Aorta (tissue), 5 donors: ENCODE measurements around the gene ABLIM2. TPM values are rescaled to one million over a fixed set of nuclear protein-coding genes. Genes with fewer than 3 reads are reported as not detected.
"Not testable (repeated sequence)": the region's sequence is repeated elsewhere in the genome, so short reads cannot be mapped to it uniquely, and the experiment has no call there.

Source experiments
- ATAC-seq: fragments of 200-7000 bp; cut with Tn5 transposase; one replicate; pipeline ENCODE4 v1.9.1; 2022; ENCODE audit warnings: moderate library complexity; ENCODE audit not compliant: low FRiP score
- DNase-seq, 2 donors: peaks; one replicate each; pipeline ENCODE4 v3.0.0-alpha.2; 2020
- H3K27ac ChIP-seq, 2 donors: one replicate each; pipeline ENCODE4 v1.5.1; 2013; ENCODE audit warnings: low read length in 2 of 2, mild to moderate bottlenecking in 2 of 2, moderate library complexity in 2 of 2, control low read depth in 1 of 2, inconsistent platforms in 1 of 2, low read depth in 1 of 2
- H3K27me3 ChIP-seq, 2 donors: one replicate each; pipeline ENCODE4 v1.6.1; 2013; ENCODE audit warnings: control low read depth in 1 of 2, low read length in 1 of 2, mild to moderate bottlenecking in 1 of 2, moderate library complexity in 1 of 2; ENCODE audit not compliant: insufficient read depth in 2 of 2, control insufficient read depth in 1 of 2
- H3K36me3 ChIP-seq, 2 donors: one replicate each; pipeline ENCODE4 v1.6.1; 2013; ENCODE audit warnings: control low read depth in 1 of 2, low read length in 1 of 2, mild to moderate bottlenecking in 1 of 2; ENCODE audit not compliant: insufficient read depth in 2 of 2, control insufficient read depth in 1 of 2
- H3K4me1 ChIP-seq, 2 donors: one replicate each; pipeline ENCODE4 v1.6.1; 2013; ENCODE audit warnings: low read length in 2 of 2, control low read depth in 1 of 2, mild to moderate bottlenecking in 1 of 2, moderate library complexity in 1 of 2; ENCODE audit not compliant: insufficient read depth in 2 of 2, control insufficient read depth in 1 of 2
- H3K4me3 ChIP-seq, 2 donors: one replicate each; pipeline ENCODE4 v1.5.1; 2013; ENCODE audit warnings: low read length in 2 of 2, control low read depth in 1 of 2, mild to moderate bottlenecking in 1 of 2
- H3K9me3 ChIP-seq: one replicate; pipeline ENCODE4 v1.6.1; 2013; ENCODE audit warnings: mild to moderate bottlenecking, low read length; ENCODE audit not compliant: control insufficient read depth
- WGBS, 2 donors: extraction: QIAGEN DNeasy Blood & Tissue Kit; methylation state at CpG; one replicate each; pipeline ENCODE4 v1.1.7; 2013; 5-methylcytosine and 5-hydroxymethylcytosine counted together
- intact Hi-C, 2 donors: fragments of 100-400 bp; cut with DNase I; formaldehyde crosslinking; loops; one replicate each; pipeline versions ENCODE4 v1.14.2 to v1.15.0; 2022
- microRNA-seq, 2 donors: library from miRNA; unstranded; fragments of <30 nt; microRNA quantifications; one replicate each; pipeline ENCODE4 v1.2.0, GENCODE V29; 2020
- polyA plus RNA-seq, 2 donors: library from polyadenylated mRNA; stranded (reverse); fragments of 200-250 nt; gene quantifications; one replicate each; pipeline ENCODE4 v1.2.3, GENCODE V29; 2013
- total RNA-seq, 2 donors: library from RNA; stranded (reverse); fragmentation: NEBNext Ultra II Directional; extraction: Animal tissue kit (Norgen Biotek cat#: 25700); gene quantifications; one replicate each; pipeline ENCODE4 v1.2.1, GENCODE V29; 2021
- donor health status: healthy with polysubstance abuse.
- donor health status: Bipolar disorder and iron deficiency.
- donor health status: DM: no; HTN: no; CAD: no.
- donor health status: DM: no; HTN: no; CAD: no.
- donor health status: DM: yes; HTN: yes; CAD: no.

ABLIM2 gene
- total and polyA plus RNA-seq, 4 donors = 5.3 to 20.2 (median 11.1) TPM

- ATAC-seq (no peak), DNase-seq (no peak)
- intact Hi-C loops = no loop called here
- H3K27me3 ChIP-seq = no peaks in the 10 kb centered on the region
- WGBS, 2 donors = 44 to 53% methylated on average over 4 of the region's 4 CpGs
- H3K36me3 ChIP-seq = no peaks in the 10 kb centered on the region
- H3K4me1 ChIP-seq = peaks cover 0 to 4% of the 10 kb centered on the region in 2 donors
- H3K9me3 ChIP-seq = no peaks in the 10 kb centered on the region
- H3K27ac ChIP-seq = no peak overlapping the region
- H3K4me3 ChIP-seq = no peak overlapping the region
Observed at GRCh38 chr4:7924570-7924969, 234.0 kb downstream of the ABLIM2 start.

GRCh38 chr4:7924163-7924562, 234.4 kb downstream of the ABLIM2 start:
- DNase-seq (no peak), ATAC-seq (no peak)
- H3K27me3 ChIP-seq = no peaks in the 10 kb centered on the region
- H3K4me1 ChIP-seq = peaks cover 0 to 2% of the 10 kb centered on the region in 2 donors
- intact Hi-C loops = no loop called here
- H3K36me3 ChIP-seq = no peaks in the 10 kb centered on the region
- WGBS, 2 donors = 40 to 43% methylated on average over 7 of the region's 7 CpGs
- no peaks in the 10 kb centered on the region for H3K9me3 ChIP-seq
- H3K4me3 ChIP-seq = no peak overlapping the region
- no peak overlapping the region for H3K27ac ChIP-seq

- H3K9me3 ChIP-seq = no peaks in the 10 kb centered on the region
- H3K27me3 ChIP-seq = no peaks in the 10 kb centered on the region
- no peak overlapping the region for H3K27ac ChIP-seq
- H3K4me3 ChIP-seq = no peak overlapping the region
- no peaks in the 10 kb centered on the region for H3K36me3 ChIP-seq
- 74 to 90% methylated on average over 7 of the region's 7 CpGs for WGBS, 2 donors
- peaks cover 0 to 2% of the 10 kb centered on the region in 2 donors for H3K4me1 ChIP-seq
- intact Hi-C loops = no loop called here
- DNase-seq = no peak
- ATAC-seq = no peak
Observed at GRCh38 chr4:7922466-7922865, 236.1 kb downstream of the ABLIM2 start.

GRCh38 chr4:7918981-7919380, 239.6 kb downstream of the ABLIM2 start:
- intact Hi-C loops = no loop called here
- Histone ChIP-seq H3K9me3 (no peaks in the 10 kb centered on the region), H3K36me3 (no peaks in the 10 kb centered on the region), H3K4me1 (no peaks in the 10 kb centered on the region), H3K27ac (no peak overlapping the region), H3K4me3 (no peak overlapping the region), H3K27me3 (no peaks in the 10 kb centered on the region)
- ATAC-seq (no peak), DNase-seq (no peak)
- 27 to 31% methylated on average over 12 of the region's 12 CpGs for WGBS, 2 donors

DNA sequence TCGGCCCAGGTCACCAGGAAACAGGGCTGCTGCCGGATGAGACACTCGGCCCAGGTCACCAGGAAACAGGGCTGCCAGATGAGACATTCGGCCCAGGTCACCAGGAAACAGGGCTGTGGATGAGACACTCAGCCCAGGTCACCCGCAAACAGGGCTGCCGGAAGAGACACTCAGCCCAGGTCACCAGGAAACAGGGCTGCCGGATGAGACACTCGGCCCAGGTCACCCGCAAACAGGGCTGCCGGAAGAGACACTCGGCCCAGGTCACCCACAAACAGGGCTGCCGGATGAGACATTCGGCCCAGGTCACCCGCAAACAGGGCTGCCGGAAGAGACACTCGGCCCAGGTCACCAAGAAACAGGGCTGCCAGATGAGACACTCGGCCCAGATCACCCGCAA, 240.4 kb downstream of the ABLIM2 start:
- H3K27ac ChIP-seq, H3K9me3 ChIP-seq, ATAC-seq, H3K36me3 ChIP-seq, H3K4me1 ChIP-seq, H3K4me3 ChIP-seq, H3K27me3 ChIP-seq, DNase-seq, intact Hi-C loops: not testable (repeated sequence)
- WGBS, 2 donors = 90 to 93% methylated on average over 17 to 18 of the region's 18 CpGs

- intact Hi-C loops = no loop called here
- WGBS, 2 donors = 87% methylated on average over 6 of the region's 6 CpGs
- ATAC-seq = no peak
- Histone ChIP-seq H3K36me3 (no peaks in the 10 kb centered on the region), H3K4me1 (no peaks in the 10 kb centered on the region), H3K27ac (no peak overlapping the region), H3K9me3 (no peaks in the 10 kb centered on the region), H3K27me3 (no peaks in the 10 kb centered on the region), H3K4me3 (no peak overlapping the region)
- no peak for DNase-seq
Observed at GRCh38 chr4:7917669-7918068, 240.9 kb downstream of the ABLIM2 start.

GRCh38 chr4:7915875-7916242, 242.8 kb downstream of the ABLIM2 start:
- H3K4me1 ChIP-seq = peaks cover 2 to 3% of the 10 kb centered on the region in 2 donors
- H3K9me3 ChIP-seq = no peaks in the 10 kb centered on the region

More at GRCh38 chr4:7915875-7916242, 242.8 kb downstream of the ABLIM2 start:
- Histone ChIP-seq H3K27me3 (no peaks in the 10 kb centered on the region), H3K36me3 (no peaks in the 10 kb centered on the region), H3K4me3 (no peak overlapping the region), H3K27ac (no peak overlapping the region)
- WGBS, 2 donors = 67 to 68% methylated on average over 6 of the region's 6 CpGs
- DNase-seq (no peak), ATAC-seq (no peak)
- intact Hi-C loops = no loop called here

Small RNA genes lying within 50 kb of the gene (microRNA-seq; reads per million reads assigned to microRNA genes)
- gene MIR95 = 63.8 to 551 reads per million in 2 donors

Other genes with a start within 250 kb of the ABLIM2 start
- 10 to 100 TPM; 40.5 to 60.5 TPM for gene AFAP1, start 219.0 kb downstream of the ABLIM2 start, total RNA-seq
- gene AFAP1, start 219.0 kb downstream of the ABLIM2 start, polyA plus RNA-seq = 10 to 100 TPM in 1 of 2 donors, 1 to 10 TPM in 1; 4.6 to 13.3 TPM
- 10 to 100 TPM; 34.4 to 58.9 TPM for gene SH3TC1, start 40.5 kb upstream of the ABLIM2 start, total RNA-seq
- gene SH3TC1, start 40.5 kb upstream of the ABLIM2 start, polyA plus RNA-seq = 1 to 10 TPM; 3.4 to 9.0 TPM
- gene HTRA3, start 110.9 kb upstream of the ABLIM2 start, total RNA-seq = 100 to 1,000 TPM in 1 of 2 donors, 10 to 100 TPM in 1; 31.8 to 129 TPM
- 1 to 10 TPM; 1.1 to 5.2 TPM for gene HTRA3, start 110.9 kb upstream of the ABLIM2 start, polyA plus RNA-seq